CD14-positive monocyte (primary cell): ENCODE data around the gene CELF4. TPM values are rescaled to one million over a fixed set of nuclear protein-coding genes. Genes with fewer than 3 reads are reported as not detected.

Experiments
- DNase-seq, 3 donors: peaks; one replicate each; pipeline ENCODE4 v3.0.0-alpha.2; 2011 to 2022
- H2AFZ ChIP-seq: 2 replicates; pipeline ENCODE4 v1.6.0; 2012; ENCODE audit warnings: mild to moderate bottlenecking, low read depth, low read length, inconsistent platforms; ENCODE audit not compliant: insufficient read depth, poor library complexity, severe bottlenecking
- H3K27ac ChIP-seq, 2 donors: 1 replicate in 1 of 2; 2 replicates in 1 of 2; pipeline ENCODE4 v1.5.1; 2012 to 2013; ENCODE audit warnings: low read length in 2 of 2, control low read depth in 1 of 2, inconsistent platforms in 1 of 2, low read depth in 1 of 2, mild to moderate bottlenecking in 1 of 2
- H3K27me3 ChIP-seq, 2 donors: one replicate each; pipeline versions ENCODE4 v1.6.0 to v1.6.1; 2011 to 2013; ENCODE audit warnings: low read length in 2 of 2; ENCODE audit not compliant: control insufficient read depth in 2 of 2, insufficient read depth in 2 of 2
- H3K36me3 ChIP-seq, 2 donors: replicated peaks in 1 of 2; 1 replicate in 1 of 2; 2 replicates in 1 of 2; pipeline versions ENCODE4 v1.5.1 to v1.6.1; 2012 to 2013; ENCODE audit warnings: low read length in 2 of 2, control low read depth in 1 of 2, inconsistent platforms in 1 of 2, mild to moderate bottlenecking in 1 of 2; ENCODE audit not compliant: insufficient read depth in 2 of 2, control insufficient read depth in 1 of 2
- H3K4me1 ChIP-seq, 2 donors: 1 replicate in 1 of 2; 2 replicates in 1 of 2; pipeline versions ENCODE4 v1.5.1 to v1.6.1; 2012 to 2013; ENCODE audit warnings: low read length in 2 of 2, control low read depth in 1 of 2, inconsistent platforms in 1 of 2, mild to moderate bottlenecking in 1 of 2, moderate library complexity in 1 of 2; ENCODE audit not compliant: insufficient read depth in 2 of 2, control insufficient read depth in 1 of 2
- H3K4me2 ChIP-seq: replicated peaks from 2 replicates; pipeline ENCODE3; 2012; ENCODE audit warnings: low read length, moderate library complexity, mild to moderate bottlenecking; ENCODE audit not compliant: poor library complexity, severe bottlenecking; ENCODE audit errors: extremely low read depth
- H3K4me3 ChIP-seq, 3 experiments: fragments of 200-600 bp in 1 of 3; sonication (generic) in 1 of 3; replicated peaks in 1 of 3; 1 replicate in 2 of 3; 2 replicates in 1 of 3; pipeline ENCODE4 v1.5.1; 2011 to 2013; ENCODE audit warnings: low read length in 3 of 3, mild to moderate bottlenecking in 3 of 3, control low read depth in 2 of 3, low read depth in 2 of 3, inconsistent platforms in 1 of 3, moderate library complexity in 1 of 3
- H3K79me2 ChIP-seq: 2 replicates; pipeline ENCODE4 v1.6.0; 2012; ENCODE audit warnings: mild to moderate bottlenecking, control low read depth, inconsistent platforms, low read length, moderate library complexity; ENCODE audit not compliant: insufficient read depth
- H3K9ac ChIP-seq: 2 replicates; pipeline ENCODE4 v1.6.0; 2017; ENCODE audit warnings: low read length, mild to moderate bottlenecking; ENCODE audit not compliant: insufficient read depth, poor library complexity, severe bottlenecking
- H3K9me3 ChIP-seq, 2 donors: replicated peaks in 1 of 2; 1 replicate in 1 of 2; 2 replicates in 1 of 2; pipeline versions ENCODE4 v1.5.1 to v1.6.1; 2012 to 2013; ENCODE audit warnings: low read length in 2 of 2, control low read depth in 1 of 2; ENCODE audit not compliant: control insufficient read depth in 1 of 2, insufficient read depth in 1 of 2
- H4K20me1 ChIP-seq: 2 replicates; pipeline ENCODE4 v1.6.0; 2012; ENCODE audit warnings: mild to moderate bottlenecking, low read length, control low read depth, moderate library complexity; ENCODE audit not compliant: insufficient read depth
- H3K27ac Mint-ChIP-seq, 7 donors: one replicate each; pipeline ENCODE4 v1.8.0; 2020; ENCODE audit warnings: mild to moderate bottlenecking in 7 of 7, mixed read lengths in 7 of 7, moderate library complexity in 6 of 7, inconsistent platforms in 2 of 7
- H3K27me3 Mint-ChIP-seq, 3 donors: one replicate each; pipeline ENCODE4 v1.8.0; 2021 to 2022; ENCODE audit warnings: low read depth in 3 of 3, mild to moderate bottlenecking in 3 of 3, mixed read lengths in 3 of 3, moderate library complexity in 3 of 3, inconsistent platforms in 1 of 3
- H3K36me3 Mint-ChIP-seq, 2 donors: one replicate each; pipeline ENCODE4 v1.8.0; 2020; ENCODE audit warnings: mixed read lengths in 2 of 2, inconsistent platforms in 1 of 2, mild to moderate bottlenecking in 1 of 2
- H3K4me1 Mint-ChIP-seq: one replicate; pipeline ENCODE4 v1.8.0; 2020; ENCODE audit warnings: mild to moderate bottlenecking, mixed read lengths
- H3K4me3 Mint-ChIP-seq, 2 donors: one replicate each; pipeline ENCODE4 v1.8.0; 2020; ENCODE audit warnings: mild to moderate bottlenecking in 2 of 2, mixed read lengths in 2 of 2, moderate library complexity in 1 of 2
- H3K9me3 Mint-ChIP-seq, 7 donors: one replicate each; pipeline ENCODE4 v1.8.0; 2020 to 2022; ENCODE audit warnings: mixed read lengths in 7 of 7, mild to moderate bottlenecking in 6 of 7, moderate library complexity in 6 of 7, inconsistent platforms in 2 of 7
- WGBS: methylation state at CpG from one replicate; pipeline ENCODE4 v1.1.5; 2013; ENCODE audit warnings: missing lambda C conversion rate; ENCODE audit not compliant: insufficient coverage; 5-methylcytosine and 5-hydroxymethylcytosine counted together
- intact Hi-C, 2 donors: fragments of 100-400 bp; cut with micrococcal nuclease; formaldehyde crosslinking; loops; one replicate each; pipeline versions ENCODE4 v1.15.0 to v1.15.1; 2023
- polyA plus RNA-seq, 3 donors: library from polyadenylated mRNA; depleted of rRNA in 1 of 3; unstranded in 2 of 3; stranded (reverse) in 1 of 3; fragments of 300-500 nt in 2 of 3; fragments of >200 nt in 1 of 3; fragmentation: Illumina TruSeq in 2 of 3; gene quantifications; 1 replicate in 2 of 3; 2 replicates in 1 of 3; pipeline ENCODE4 v1.2.3, GENCODE V29; 2012 to 2021
- TF ChIP-seq, protein P1 (sequence below): fragments of 200-600 bp; IDR thresholded peaks from one replicate; pipeline ENCODE4 v1.8.0; 2022; ENCODE audit warnings: antibody characterized with exemption, mild to moderate bottlenecking

CELF4 gene
- polyA plus RNA-seq, 3 donors = not detected

DNA sequence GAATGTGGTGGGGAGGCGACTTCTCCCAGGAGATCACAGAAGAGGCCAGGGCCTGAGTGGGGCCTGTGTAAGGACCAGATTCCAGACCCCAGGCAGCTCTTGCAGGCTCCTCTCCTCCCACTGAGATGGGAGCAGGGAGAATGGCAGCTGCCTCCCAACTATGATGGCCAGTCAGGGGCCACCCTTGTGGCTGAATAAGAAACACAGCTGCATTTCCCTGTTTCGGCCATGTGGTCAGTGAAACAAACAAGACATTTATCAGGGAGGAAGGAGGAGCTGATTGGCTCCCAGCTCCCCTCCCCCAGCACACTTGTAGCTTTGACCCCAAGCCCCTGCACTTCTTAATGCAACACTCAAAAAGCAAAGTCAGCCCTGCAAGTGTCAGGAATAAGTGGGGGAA is 143.5 kb downstream of the CELF4 start:
- Mint-ChIP-seq H3K27me3 (peaks cover 5 to 7% (median 5%) of the 10 kb centered on the region in 3 donors), H3K4me1 (no peaks in the 10 kb centered on the region), H3K9me3 (peaks cover 0 to 2% (median 0%) of the 10 kb centered on the region in 7 donors), H3K36me3 (no peaks in the 10 kb centered on the region), H3K27ac (no peak overlapping the region), H3K4me3 (no peak overlapping the region)
- TF ChIP-seq, protein P1, sequence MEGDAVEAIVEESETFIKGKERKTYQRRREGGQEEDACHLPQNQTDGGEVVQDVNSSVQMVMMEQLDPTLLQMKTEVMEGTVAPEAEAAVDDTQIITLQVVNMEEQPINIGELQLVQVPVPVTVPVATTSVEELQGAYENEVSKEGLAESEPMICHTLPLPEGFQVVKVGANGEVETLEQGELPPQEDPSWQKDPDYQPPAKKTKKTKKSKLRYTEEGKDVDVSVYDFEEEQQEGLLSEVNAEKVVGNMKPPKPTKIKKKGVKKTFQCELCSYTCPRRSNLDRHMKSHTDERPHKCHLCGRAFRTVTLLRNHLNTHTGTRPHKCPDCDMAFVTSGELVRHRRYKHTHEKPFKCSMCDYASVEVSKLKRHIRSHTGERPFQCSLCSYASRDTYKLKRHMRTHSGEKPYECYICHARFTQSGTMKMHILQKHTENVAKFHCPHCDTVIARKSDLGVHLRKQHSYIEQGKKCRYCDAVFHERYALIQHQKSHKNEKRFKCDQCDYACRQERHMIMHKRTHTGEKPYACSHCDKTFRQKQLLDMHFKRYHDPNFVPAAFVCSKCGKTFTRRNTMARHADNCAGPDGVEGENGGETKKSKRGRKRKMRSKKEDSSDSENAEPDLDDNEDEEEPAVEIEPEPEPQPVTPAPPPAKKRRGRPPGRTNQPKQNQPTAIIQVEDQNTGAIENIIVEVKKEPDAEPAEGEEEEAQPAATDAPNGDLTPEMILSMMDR = no peak
- H3K9ac ChIP-seq = no peak overlapping the region
- no peak overlapping the region for H3K27ac ChIP-seq
- no peak overlapping the region for H2AFZ ChIP-seq
- no peaks in the 10 kb centered on the region for H4K20me1 ChIP-seq
- no peaks in the 10 kb centered on the region for H3K79me2 ChIP-seq
- H3K4me3 ChIP-seq = no peak overlapping the region
- no peaks in the 10 kb centered on the region for H3K9me3 ChIP-seq
- H3K36me3 ChIP-seq = no peaks in the 10 kb centered on the region
- H3K4me1 ChIP-seq = no peaks in the 10 kb centered on the region
- no CpG with 5 or more reads among the region's 2 CpGs for WGBS
- H3K4me2 ChIP-seq = no peak overlapping the region
- DNase-seq = no peak
- no peaks in the 10 kb centered on the region for H3K27me3 ChIP-seq
- intact Hi-C loops = no loop called here

DNA sequence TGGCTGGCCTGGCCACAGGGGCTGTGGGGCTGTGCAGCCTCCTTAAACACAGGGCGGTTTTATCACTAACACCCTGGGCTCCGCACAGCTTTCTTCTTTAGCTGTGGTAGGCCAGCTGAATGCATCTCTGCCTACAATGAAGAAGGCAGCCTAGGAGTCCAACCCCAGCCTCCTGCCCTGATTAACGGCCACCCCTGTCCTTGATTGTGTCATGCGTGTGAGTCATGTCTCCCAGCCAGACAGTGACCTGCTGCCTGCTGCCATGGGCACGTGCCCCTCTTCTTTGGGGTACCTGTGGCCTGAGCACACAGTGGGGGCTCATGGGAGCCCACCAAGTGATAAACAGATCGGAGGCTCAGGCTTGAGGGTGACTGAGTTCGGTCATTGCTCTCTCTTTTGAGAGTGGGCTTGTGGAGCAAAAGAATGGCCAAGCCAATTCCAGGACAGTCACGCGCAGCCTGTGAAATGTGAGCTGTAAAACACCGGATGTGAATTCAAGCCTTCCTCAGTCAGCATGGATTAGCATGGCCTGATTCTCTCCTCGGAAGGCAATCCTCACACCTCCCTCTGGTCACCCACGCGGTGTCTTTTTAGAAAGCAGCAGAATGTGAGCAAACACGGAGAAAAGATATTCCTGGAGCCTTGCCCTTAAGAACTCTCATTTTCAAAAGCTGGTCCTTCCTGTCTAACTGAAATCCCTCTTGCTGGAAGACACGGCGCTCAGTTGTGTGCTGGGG is 144.1 kb downstream of the CELF4 start:
- intact Hi-C loops = no loop called here
- H3K4me2 ChIP-seq = no peak overlapping the region
- H3K4me1 Mint-ChIP-seq = no peaks in the 10 kb centered on the region

More for the DNA sequence above, 144.1 kb downstream of the CELF4 start:
- Histone ChIP-seq H3K79me2 (no peaks in the 10 kb centered on the region), H3K27ac (no peak overlapping the region), H3K27me3 (no peaks in the 10 kb centered on the region), H3K4me1 (no peaks in the 10 kb centered on the region), H3K4me3 (no peak overlapping the region), H3K9ac (no peak overlapping the region), H3K9me3 (no peaks in the 10 kb centered on the region), H3K36me3 (no peaks in the 10 kb centered on the region), H4K20me1 (no peaks in the 10 kb centered on the region), H2AFZ (no peak overlapping the region)
- no peaks in the 10 kb centered on the region for H3K36me3 Mint-ChIP-seq
- no peak overlapping the region for H3K27ac Mint-ChIP-seq
- H3K27me3 Mint-ChIP-seq = peaks cover 5 to 7% (median 5%) of the 10 kb centered on the region in 3 donors
- TF ChIP-seq, protein P1 = no peak
- 86% methylated on average over 12 of the region's 16 CpGs for WGBS
- no peak overlapping the region for H3K4me3 Mint-ChIP-seq
- DNase-seq = no peak
- H3K9me3 Mint-ChIP-seq = peaks cover 0 to 2% (median 2%) of the 10 kb centered on the region in 7 donors
